Measurements from ENCODE around the gene ERGIC1.
A peak's percentile ranks its signal among the peaks of the same experiment; 100 is the strongest.
"Not testable (repeated sequence)": the region's sequence is repeated elsewhere in the genome, so short reads cannot be mapped to it uniquely, and the experiment has no call there.

The ERGIC1 gene

DNA sequence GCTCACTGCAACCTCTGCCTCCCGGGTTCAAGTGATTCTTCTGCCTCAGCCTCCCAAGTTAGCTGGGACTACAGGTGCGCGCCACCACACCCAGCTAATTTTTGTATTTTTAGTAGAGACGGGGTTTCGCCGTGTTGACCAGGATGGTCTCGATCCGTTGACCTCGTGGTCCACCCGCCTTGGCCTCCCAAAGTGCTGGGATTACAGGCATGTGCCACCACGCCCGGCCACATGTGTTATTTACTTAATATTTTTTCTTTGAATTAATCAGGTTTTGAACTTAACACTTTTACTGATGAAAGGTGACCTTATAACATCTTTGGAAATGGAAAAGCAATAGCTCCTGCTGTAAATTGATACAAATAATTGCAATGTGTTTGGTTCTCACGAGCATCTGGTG lies 13.5 kb downstream of the ERGIC1 start:
- not testable (repeated sequence) for DNase-seq (ENCODE audit: low read depth in 2 of 2)

DNA sequence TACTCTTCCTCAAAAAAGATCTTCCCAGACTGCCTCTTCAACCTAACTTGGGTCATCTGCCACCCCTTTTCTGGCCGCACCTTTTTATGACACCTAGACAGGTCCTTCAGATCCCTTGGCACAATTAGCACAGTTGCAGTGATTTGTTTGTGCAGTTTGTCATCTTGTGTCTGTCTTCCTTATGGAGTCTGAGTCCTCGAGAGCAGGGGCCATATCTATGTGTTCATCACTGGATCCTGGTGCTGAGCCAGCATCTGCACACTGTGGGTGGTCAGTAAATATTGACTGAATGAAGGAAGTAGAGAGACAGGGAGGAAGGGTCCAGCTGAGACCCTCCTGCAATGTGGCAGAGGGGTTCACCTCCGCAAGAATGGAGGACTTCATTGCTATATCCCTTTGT lies 14.4 kb downstream of the ERGIC1 start:
- no peak for DNase-seq (ENCODE audit: low read depth in 2 of 2)

DNA sequence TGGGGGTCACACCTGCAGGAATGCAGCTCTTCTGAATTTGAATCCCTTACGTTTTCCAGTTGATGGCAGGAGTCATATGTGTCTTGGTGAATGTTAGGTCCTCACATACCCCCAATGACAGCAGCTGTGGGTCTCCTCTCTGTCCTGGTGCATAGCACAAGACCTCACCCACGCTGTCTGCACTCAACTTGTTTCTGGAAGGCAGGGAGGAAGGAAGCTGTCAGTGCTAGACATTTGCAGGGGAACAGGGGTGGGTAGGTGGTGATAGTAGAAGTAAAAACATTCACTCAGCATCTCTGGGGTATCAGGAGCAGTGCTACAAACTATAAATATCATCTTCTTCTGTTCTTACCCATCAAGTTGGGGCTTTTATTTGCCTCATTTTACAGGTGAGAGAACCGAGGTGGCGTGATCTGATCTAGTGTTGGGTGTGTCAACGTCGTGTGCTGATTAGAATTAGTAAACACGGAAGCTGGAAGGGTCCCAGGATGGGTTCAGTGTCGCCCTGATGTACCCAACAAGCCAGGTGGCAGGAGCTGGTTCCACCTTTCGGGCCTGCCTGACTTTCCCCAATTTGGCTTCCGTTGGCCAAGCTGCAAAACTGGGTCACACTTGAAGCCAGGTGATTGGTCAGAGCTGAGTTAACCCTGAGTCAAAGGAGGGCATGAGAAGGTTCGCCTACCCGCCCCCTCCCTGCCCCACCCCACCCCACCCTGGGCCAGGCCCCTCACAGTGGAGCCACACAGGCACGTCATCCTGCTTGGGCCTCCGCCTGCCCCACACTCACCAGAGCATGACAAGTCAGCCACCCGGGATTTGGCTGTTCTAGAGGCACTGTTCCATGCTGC lies 15.8 kb downstream of the ERGIC1 start:
- no peak for DNase-seq (ENCODE audit: low read depth in 2 of 2)

DNA sequence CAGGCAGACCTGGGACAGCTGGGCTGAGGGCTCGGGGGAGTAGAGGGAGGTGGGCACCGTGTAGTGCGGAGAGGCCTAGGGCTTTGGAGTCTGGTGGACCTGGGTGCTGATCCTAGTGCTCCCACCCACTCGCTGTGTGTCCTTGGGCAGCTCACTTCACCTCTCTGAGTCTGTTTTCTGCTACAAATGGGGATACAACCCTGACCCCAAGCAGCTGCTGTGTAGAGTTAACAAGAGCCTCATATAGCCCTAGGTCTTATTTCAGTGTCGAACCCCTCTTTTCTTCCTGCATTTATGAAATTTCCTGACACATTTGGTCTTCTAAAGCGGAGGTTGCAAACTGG lies 16.4 kb downstream of the ERGIC1 start:
- DNase-seq (ENCODE audit: low read depth in 2 of 2), result no peak

DNA sequence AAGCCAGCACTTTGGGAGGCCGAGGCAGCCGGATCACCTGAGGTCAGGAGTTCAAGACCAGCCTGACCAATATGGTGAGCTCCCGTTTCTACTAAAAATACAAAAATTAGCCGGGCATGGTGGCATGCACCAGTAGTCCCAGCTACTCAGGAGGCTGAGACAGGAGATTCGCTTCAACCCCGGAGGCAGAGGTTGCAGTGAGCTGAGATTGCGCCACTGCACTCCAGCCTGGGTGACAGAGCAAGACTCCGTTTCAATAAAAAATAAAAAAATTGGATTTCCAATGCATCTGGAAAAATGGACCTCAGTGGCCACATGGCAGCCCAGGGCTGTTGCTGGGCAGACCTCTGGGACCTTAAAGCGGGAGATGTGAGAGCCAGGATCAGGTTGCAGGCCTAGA lies 17.2 kb downstream of the ERGIC1 start:
- DNase-seq (ENCODE audit: low read depth in 2 of 2), result not testable (repeated sequence)

DNA sequence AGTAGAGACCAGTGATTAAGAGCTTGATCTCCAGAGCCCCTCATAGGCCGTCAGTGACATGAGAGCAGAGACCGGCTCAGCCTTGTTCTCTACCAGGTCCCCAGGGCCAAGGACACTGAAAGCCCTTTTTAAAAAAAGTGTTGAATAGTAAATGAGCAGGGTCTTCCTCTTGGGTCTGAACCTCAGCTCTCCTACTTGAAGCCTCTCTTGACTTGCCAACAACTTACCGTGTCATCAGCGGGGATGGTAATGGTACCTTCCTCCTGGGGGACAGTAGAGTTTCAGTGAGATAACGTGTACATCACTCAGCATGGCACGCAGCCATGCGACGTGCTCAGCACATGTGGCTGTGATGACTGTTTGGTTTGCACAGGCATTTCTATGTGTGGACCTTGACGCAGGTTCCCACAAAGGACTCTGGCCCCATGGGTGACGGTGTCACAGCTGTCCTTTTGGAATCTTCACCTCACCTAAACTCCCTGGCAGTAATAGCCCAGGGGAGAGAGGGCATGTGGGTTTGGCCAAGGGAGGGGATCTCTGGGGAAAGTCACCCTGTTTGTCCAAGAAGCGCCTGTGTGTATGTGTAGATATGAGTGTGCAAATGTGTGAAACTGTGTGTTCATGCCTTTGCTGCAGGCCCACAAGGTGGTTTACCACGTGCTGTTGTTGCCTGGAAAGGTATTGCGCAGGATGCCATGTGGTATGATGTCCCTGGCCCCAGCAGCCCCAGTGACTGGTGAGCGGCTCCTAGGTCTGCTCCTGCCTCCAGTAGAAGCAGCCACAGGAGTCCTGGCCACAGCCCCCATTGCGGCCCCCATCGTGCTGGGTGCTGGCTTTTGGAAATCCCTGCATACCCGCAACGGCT lies 18.7 kb downstream of the ERGIC1 start:
- no peak for DNase-seq (ENCODE audit: low read depth in 2 of 2)

DNA sequence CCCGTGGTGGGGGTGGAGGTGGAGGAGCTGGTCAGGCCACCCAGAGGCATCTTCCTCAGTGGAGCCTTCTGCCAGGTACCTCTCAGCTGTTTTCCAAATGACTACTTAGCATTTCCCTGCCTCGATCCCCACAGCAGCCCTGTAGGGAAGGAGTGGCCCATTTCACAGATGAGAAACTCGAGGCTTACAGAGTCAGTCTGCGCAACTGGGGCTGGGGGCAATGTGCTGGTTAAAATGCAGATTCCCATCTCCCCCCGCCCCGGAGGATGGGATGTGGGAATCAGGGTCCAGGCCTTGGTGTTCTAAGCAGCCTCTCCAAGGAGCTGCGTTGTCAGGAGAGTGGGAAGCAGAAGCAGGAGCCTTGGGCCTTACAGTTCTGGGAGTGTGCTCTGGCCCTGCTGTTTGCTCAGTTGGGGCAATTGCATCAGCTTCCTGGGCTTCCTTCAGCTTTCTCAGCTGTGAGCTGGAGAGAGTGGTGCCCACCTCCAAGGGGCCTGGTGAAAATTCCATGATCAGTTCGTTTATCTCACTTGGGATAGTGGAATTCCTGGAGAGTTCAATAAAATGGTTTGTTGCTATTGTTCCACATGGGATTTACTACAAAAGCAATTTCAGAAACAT lies 19.4 kb downstream of the ERGIC1 start:
- DNase-seq (ENCODE audit: low read depth in 2 of 2), result peak in 1 of 2 experiments; percentile 41

DNA sequence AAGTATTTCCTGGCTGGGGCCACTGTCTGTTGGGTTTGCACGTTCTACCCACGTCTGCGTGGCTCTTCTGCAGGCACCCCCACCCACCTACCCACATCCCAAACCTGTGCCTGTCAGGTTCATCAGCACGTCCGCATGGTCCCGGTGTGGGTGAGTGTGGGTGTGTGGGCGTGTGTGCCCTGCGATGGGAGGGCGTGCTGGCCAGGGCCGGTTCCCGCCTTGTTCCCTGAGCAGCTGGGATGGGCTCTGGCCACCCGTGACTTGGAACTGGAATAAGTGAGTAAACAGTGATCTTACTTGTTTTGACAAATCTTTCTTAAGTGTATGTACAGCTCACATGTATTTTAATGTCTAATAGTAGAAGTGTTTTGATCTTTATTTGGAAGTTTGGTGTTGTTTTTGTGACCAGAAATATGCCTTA lies 20.4 kb downstream of the ERGIC1 start:
- no peak for DNase-seq (ENCODE audit: low read depth in 2 of 2)

DNA sequence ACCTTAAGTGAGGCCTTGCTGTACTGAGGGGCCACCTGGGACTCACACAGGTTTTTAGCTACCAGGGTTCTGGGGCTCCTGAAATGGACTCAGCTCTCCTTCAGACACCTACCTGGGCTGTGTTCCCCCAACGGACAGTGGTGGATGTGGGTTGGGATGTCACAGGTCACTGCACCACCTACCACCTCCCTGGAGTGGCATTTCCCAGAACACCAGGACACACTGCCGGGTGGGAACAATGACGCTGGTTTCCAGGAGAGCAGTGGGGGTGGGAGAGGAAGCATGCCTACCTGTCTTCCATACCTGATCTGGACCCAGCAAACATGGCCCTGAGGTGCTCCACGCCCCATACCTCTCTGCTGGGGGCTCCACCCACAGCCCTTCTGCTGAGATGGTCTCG lies 20.9 kb downstream of the ERGIC1 start:
- no peak for DNase-seq (ENCODE audit: low read depth in 2 of 2)

DNA sequence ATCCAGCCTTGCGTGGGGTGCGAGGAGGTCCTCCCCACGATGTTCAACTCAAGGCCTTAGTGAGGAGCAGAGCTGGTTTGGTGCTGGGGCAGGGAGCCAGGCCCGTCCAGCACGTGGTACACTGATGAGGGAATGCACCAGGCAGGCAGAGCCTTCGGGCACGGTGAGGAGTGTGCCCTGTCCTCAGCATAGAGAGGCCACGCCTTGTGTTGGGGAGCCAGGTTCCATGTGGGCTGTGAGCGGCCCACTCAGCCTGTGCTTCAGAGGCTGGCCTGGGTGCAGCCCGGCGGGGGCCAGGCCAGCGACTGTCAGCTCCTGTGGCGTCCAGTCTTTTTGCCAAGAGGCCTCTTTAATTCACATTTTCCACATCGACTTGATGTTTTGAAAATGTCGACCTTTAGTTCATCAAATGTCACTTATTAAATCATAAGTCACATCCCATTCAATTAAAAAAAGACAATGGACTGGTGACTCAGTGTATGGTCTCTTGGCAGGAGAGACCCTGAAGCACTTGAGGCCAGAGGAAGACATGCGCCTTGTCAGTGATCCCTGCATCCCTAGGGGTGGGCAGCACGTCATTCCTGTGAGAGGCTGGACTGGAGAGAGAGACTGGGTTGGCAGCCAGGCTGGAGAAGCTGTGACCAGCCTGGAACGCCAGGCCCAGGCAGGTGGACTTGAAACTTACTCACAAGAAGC lies 21.7 kb downstream of the ERGIC1 start:
- DNase-seq (ENCODE audit: low read depth in 2 of 2), result no peak

DNA sequence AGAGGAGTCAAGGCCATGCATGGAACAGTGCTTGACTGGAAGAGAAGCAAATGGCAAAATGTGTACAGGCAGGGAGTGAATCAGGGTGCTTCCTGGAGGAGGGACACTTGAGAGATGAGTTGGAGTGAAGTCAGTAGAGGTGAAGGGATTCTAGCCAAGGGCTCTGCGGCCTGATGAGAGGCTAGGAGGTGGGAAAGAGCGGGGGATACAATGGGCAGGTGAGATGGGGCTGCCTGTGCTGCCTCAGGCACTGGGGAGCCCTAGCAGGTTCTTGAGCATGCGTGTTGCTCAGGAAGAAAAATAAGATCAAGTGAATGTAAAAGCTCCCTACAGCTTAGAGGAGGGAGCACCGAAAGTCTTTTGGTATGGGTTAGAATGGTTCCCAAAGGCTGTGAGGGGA lies 22.3 kb downstream of the ERGIC1 start:
- DNase-seq (ENCODE audit: low read depth in 2 of 2), result no peak

DNA sequence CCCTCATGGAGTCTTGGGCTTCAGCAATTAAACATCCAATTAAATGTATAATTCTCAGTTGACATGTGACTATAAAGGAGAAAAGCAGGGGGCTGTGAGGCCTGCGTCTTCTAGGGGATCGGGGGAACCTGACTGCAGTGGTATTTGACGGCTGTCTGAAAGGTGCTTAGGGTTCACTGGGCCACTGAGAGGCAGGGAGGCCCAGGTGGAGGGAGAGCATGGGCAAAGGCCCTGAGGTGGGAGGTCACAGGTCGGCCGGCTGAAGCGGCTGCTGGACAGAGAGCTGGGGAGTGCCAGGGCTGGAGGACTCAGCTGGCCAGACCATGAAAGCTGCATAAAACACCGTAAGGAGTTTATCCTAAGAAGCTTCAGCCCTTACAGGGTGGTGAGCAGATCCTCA lies 23.9 kb downstream of the ERGIC1 start:
- no peak for DNase-seq (ENCODE audit: low read depth in 2 of 2)

DNA sequence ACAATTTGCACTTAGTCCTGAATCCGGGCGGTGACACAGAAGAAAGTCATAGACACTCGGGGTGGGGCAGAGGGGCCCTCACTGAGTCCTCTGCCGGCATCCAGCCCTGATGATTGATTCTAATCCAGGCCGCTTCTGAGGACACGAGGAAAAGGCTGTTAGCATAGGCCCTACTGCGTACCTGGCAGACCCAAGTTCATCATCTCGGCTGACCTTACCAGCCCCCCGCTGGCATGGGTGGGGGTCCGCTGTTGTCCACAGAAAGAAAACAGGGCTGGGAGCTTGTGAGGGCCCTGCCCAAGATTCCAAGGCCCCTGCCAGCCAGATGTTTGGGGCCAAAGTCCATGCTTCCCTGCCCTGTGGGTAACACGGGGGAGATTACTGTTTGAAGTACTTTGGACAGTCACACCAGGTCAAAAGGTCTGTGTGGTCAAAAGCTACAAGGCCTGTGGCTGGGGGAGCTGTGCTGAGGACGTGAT lies 24.5 kb downstream of the ERGIC1 start:
- no peak for DNase-seq (ENCODE audit: low read depth in 2 of 2)

DNA sequence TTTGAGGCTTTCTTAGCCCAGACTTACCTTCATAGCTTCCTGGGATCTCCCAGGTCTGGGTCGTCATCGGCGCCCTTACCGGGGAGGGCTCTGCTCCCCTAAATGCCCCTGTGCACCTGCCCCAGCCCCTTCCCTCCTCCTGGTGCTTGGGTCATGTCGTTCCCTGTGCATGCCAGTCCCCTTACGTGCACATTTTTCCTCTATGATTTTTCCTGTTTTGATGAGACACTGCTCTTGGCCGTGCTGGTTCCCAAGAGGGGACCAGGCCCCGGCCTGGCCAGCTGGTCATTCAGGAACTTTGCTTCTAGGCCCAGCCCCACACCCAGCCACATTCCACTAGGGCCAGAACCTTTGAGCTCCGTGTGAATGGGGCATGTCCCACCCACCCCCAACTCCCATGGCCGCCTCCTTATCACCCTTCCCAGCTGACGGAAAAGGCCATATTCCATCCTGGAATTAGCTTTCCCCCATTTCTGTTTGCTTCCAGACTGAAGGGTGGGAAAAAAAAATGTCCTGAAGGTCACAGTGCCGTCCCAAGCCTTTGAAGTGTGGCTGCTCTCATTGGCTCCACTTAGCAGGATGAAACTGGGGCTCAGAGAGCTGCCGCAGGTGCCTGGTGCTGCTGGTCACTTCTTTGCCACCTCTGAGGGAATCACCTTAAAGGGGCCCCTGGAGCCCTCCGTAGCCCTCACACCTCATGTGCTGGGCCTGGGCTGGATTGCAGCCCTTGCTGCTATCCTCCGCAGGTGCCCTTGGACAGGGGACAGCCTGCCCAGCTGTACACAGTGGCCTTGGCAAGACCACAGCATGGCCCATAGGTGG lies 25.1 kb downstream of the ERGIC1 start:
- no peak for DNase-seq (ENCODE audit: low read depth in 2 of 2)

DNA sequence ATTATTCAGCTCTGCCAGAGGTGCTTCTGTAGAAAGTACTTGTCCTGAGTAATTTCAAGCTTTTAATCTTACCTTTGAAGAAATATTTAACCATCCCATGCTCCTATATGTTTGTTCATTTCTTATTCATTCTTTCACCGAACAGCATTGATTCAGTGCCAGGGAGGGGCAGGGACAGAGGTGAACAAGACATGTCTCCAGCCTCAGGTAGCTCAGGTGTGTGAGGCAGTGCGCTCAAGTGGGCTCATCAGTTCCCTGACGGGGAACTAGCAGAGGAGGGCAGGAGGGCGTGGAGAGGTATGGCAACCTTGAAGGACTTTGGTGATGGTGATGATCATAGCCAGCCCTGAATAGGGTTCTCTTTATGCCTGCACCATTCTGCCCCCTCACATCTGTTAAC lies 25.9 kb downstream of the ERGIC1 start:
- DNase-seq (ENCODE audit: low read depth in 2 of 2), result no peak

DNA sequence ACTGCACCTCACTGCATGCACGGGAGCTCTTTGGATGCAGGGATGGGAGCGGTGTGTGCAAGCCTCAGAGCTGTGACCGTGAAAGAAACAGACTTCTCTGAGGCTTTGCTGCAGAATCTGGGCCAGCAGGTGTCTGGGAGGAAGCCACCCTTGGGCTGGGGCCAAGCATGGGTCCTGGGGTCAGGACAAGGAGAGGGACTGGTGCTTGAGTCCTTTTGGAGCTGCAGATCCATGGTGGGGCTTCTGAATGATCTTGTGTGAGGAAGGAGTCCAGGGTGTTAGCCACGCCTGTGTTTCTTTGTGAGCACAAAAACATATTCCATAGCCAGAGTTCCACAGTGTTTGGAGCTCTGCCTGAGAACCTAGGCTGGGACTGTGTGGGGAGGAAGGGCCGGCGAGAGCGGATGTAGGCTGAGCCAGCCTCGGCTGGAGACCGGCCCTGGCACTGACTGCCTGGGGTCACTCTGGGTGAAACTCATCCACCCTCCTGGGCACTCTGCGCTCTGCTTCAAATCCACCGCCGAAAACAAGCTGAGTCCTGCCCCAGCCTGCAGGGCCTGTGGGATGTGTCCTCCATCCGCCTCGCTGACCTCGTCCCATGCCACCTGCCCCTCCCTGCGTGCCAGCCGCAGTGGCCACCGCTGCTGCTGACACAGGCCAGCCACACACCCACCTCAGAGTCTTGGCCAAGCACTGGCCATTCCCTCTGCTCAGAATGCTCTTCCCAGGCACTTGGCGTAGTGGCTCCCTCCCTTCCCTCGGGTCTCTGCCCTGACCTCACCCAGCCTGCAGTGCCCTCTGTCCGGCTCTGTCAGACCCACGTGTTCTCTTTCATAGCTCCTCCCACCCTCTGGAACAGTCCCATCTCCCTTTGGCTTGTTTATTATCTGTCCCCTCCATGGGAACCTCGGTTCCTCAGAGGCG lies 26.7 kb downstream of the ERGIC1 start:
- DNase-seq (ENCODE audit: low read depth in 2 of 2), result no peak

DNA sequence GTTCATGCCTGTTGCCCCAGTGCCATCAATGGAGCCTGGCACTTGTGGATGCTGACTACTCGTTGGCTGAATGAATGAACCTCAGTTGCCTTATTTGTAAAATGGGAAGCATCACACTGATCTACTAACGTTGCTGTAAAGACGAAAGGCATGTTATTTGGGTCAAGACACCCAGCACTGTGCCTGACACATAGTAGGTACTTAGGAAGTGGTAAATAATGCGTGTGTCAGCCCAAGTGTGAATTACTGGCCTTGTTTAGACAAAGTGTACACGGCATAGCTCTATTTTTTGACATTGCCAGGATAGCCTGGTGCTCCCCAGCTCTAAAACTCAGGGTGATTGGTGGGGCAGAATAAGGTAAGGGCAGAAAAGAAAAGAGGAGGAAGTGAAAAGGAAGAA lies 27.4 kb downstream of the ERGIC1 start:
- no peak for DNase-seq (ENCODE audit: low read depth in 2 of 2)

DNA sequence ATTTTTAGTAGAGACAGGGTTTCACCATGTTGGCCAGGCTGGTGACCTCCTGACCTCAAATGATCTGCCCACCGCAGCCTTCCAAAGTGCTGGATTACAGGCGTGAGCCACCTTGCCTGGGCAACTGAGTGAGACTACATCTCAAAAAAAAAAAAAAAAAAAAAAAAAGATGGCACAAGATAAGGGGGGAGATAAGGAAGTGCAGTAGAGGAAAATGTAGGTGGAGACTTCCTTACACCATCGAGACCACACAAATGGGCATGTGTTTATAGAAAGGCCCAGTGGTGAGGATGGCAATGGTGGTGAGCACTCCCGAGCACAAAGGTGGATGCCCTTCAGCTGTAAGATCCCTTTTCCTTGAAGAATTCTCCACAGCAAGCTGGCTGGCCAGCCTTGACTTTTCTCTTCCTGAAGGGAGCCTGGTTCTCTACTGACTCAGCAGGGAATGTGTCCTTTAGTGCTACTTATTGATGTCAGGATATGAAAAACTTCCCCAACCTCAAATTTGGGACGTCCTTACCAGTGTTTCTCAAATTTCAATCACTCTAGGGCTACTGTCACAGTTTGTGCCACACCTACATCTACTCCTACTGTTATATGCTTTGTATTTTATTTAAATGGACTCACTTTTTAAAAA lies 28.2 kb downstream of the ERGIC1 start:
- DNase-seq (ENCODE audit: low read depth in 2 of 2), result no peak

DNA sequence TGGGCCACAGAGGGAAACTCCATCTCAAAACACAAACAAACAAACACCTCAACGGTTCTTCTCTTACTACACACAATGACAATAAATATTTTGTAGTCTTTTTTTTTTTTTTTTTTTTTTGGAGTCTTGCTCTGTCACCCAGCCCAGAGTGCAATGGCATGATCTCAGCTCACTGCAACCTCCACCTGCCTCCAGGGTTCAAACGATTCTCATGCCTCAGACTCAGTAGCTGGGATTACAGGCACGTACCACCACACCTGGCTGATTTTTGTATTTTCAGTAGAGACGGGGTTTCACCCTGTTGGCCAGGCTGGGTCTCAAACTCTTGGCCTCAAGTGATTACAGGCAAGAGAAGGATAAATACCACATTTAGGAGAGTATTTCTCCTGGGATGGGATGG lies 30.1 kb downstream of the ERGIC1 start:
- DNase-seq (ENCODE audit: low read depth in 2 of 2), result not testable (repeated sequence)

Measured in fibroblast of skin of left quadriceps (primary cell).